ENCODE data around the gene USP34.

GRCh38 chr2:61218817-61219170 lies 252.1 kb downstream of the USP34 start:
- TF ChIP-seq GATA2 (IDR thresholded peaks at IDR 0.05; ENCODE audit: low read depth, low read length) (no peak), GATA3 (IDR thresholded peaks at IDR 0.05; ENCODE audit: low read depth, low read length) (no peak)

Measured in SH-SY5Y (cell line).